ENCODE results near the gene CELF4.

Gene CELF4

GRCh38 chr18:37540424-37541138 is 25.0 kb downstream of the CELF4 start:
- no peaks in the 10 kb centered on the region for H3K9me3 ChIP-seq (ENCODE audit: severe bottlenecking)

GRCh38 chr18:37539236-37539635 is 26.4 kb downstream of the CELF4 start:
- Histone ChIP-seq H3K4me3 (ENCODE audit: low read depth, low read length) (no peak overlapping the region), H3K27ac (no peak overlapping the region), H3K9me3 (ENCODE audit: severe bottlenecking) (no peaks in the 10 kb centered on the region), H3K27me3 (ENCODE audit: insufficient read depth, low read depth, severe bottlenecking) (no peaks in the 10 kb centered on the region), H3K36me3 (no peaks in the 10 kb centered on the region)
- DNase-seq, result no peak
- TF ChIP-seq CTCF (IDR thresholded peaks at IDR 0.05; ENCODE audit: low read depth, low read length), result no peak

More at GRCh38 chr18:37540424-37541138, 25.0 kb downstream of the CELF4 start:
- no peak for DNase-seq
- no peaks in the 10 kb centered on the region for H3K27me3 ChIP-seq (ENCODE audit: insufficient read depth, low read depth, severe bottlenecking)
- TF ChIP-seq CTCF (IDR thresholded peaks at IDR 0.05; ENCODE audit: low read depth, low read length), result no peak
- H3K4me3 ChIP-seq (ENCODE audit: low read depth, low read length), result no peak overlapping the region
- no peak overlapping the region for H3K27ac ChIP-seq
- no peaks in the 10 kb centered on the region for H3K36me3 ChIP-seq

GRCh38 chr18:37538526-37539205 is 26.9 kb downstream of the CELF4 start:
- Histone ChIP-seq H3K36me3 (no peaks in the 10 kb centered on the region), H3K27ac (no peak overlapping the region), H3K9me3 (ENCODE audit: severe bottlenecking) (no peaks in the 10 kb centered on the region), H3K27me3 (ENCODE audit: insufficient read depth, low read depth, severe bottlenecking) (no peaks in the 10 kb centered on the region), H3K4me3 (ENCODE audit: low read depth, low read length) (no peak overlapping the region)
- no peak for TF ChIP-seq CTCF (IDR thresholded peaks at IDR 0.05; ENCODE audit: low read depth, low read length)
- no peak for DNase-seq

- no peaks in the 10 kb centered on the region for H3K27me3 ChIP-seq (ENCODE audit: insufficient read depth, low read depth, severe bottlenecking)
- peak; percentile 86 for TF ChIP-seq CTCF (IDR thresholded peaks at IDR 0.05; ENCODE audit: low read depth, low read length)
- no peaks in the 10 kb centered on the region for H3K9me3 ChIP-seq (ENCODE audit: severe bottlenecking)
- no peak overlapping the region for H3K27ac ChIP-seq
- H3K36me3 ChIP-seq, result no peaks in the 10 kb centered on the region
- peak; percentile 84 for DNase-seq
- no peak overlapping the region for H3K4me3 ChIP-seq (ENCODE audit: low read depth, low read length)
These were observed 27.6 kb downstream of the CELF4 start for GRCh38 chr18:37537868-37538525.

- Histone ChIP-seq H3K4me3 (ENCODE audit: low read depth, low read length) (no peak overlapping the region), H3K9me3 (ENCODE audit: severe bottlenecking) (no peaks in the 10 kb centered on the region), H3K36me3 (no peaks in the 10 kb centered on the region), H3K27ac (no peak overlapping the region), H3K27me3 (ENCODE audit: insufficient read depth, low read depth, severe bottlenecking) (no peaks in the 10 kb centered on the region)
- DNase-seq, result no peak
- no peak for TF ChIP-seq CTCF (IDR thresholded peaks at IDR 0.05; ENCODE audit: low read depth, low read length)
These were observed 28.9 kb downstream of the CELF4 start for GRCh38 chr18:37536656-37537055.
